PFSK-1 (cell line): ENCODE results near the gene ATP8B1. TPM values are rescaled to one million over a fixed set of nuclear protein-coding genes. Genes with fewer than 3 reads are reported as not detected.

Source experiments
- FOXP2 ChIP-seq: optimal IDR thresholded peaks from 2 replicates; pipeline ENCODE3; 2011; ENCODE audit warnings: borderline replicate concordance, control low read depth, inconsistent platforms; ENCODE audit not compliant: insufficient read depth; ENCODE audit errors: extremely low read length, extremely low read depth
- POLR2AphosphoS5 ChIP-seq: IDR thresholded peaks from 2 replicates; pipeline ENCODE4 v1.6.1; 2012; ENCODE audit warnings: low read depth, mild to moderate bottlenecking, control low read depth, low read length, moderate library complexity
- SIN3A ChIP-seq: IDR thresholded peaks from 2 replicates; pipeline ENCODE4 v1.6.1; 2012; ENCODE audit warnings: mild to moderate bottlenecking, low read length, moderate library complexity, borderline replicate concordance; ENCODE audit not compliant: insufficient read depth
- TAF1 ChIP-seq: IDR thresholded peaks from 2 replicates; pipeline ENCODE4 v1.6.1; 2012; ENCODE audit warnings: low read length, control low read depth, borderline replicate concordance; ENCODE audit not compliant: insufficient read depth
- polyA plus RNA-seq: library from polyadenylated mRNA; unstranded; fragments of >200 nt; gene quantifications from one replicate; pipeline ENCODE4 v1.2.1, GENCODE V29; 2012; ENCODE audit warnings: low read depth, missing spikeins; ENCODE audit not compliant: insufficient read length
- TF ChIP-seq, protein P1 (sequence below), 2 experiments: IDR thresholded peaks; 2 replicates each; pipeline versions ENCODE4 v1.6.1 to v1.8.0; 2011 to 2012; ENCODE audit warnings: low read depth in 2 of 2, low read length in 2 of 2, control low read depth in 1 of 2, inconsistent platforms in 1 of 2, mild to moderate bottlenecking in 1 of 2, moderate library complexity in 1 of 2; ENCODE audit not compliant: insufficient read depth in 1 of 2

Gene ATP8B1
- polyA plus RNA-seq = 0.79 TPM

DNA sequence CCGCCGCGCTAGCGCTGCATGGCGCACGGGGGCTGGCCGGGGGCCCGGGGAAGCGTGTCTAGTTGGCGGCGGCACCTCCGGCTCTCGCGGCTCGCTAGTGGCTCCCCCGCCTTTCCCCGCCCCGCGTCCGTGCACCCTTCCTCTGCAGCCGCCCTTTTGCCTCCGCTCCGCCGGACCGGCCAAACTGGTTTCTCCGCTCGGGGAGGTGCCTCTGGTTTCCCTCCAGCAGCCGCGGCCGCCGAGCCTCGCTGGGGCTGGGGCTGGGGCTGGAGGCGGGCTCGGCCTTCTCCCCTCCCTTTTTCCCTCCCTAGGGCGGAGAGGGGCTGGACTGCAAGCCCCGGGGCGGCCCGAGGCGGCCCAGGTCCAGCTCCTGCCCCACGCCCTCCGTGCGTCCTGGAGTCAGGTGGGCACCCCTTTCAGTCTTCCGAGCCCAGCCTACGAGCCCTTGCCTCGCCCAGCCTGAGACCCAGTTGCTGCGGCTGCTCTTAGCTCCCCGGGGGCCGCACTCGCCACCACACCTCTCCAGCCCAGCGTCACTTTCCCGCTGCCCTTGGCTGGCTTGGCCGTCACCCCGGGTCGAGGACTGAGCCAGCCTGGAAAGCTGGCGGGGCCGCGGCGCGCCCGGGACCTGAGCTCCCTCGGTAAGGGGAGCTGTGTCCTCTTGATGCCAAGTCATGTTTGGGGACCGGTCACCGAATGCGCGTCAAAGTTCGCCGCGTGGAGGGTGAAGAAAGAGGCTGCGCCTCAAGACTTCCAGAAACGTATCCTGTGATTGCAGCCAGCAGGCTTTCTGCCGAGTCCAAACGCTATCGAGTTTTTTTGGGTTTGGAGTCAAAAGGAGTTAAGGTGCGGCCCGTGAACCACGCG lies at the start of gene ATP8B1:
Gene ATP8B1 (minus strand): TSS at position 213 of the 867 bp plus-strand sequence. CDS start 71,508 bp downstream, outside the sequence.
- no peak for TF ChIP-seq FOXP2
- TF ChIP-seq TAF1 = no peak

DNA sequence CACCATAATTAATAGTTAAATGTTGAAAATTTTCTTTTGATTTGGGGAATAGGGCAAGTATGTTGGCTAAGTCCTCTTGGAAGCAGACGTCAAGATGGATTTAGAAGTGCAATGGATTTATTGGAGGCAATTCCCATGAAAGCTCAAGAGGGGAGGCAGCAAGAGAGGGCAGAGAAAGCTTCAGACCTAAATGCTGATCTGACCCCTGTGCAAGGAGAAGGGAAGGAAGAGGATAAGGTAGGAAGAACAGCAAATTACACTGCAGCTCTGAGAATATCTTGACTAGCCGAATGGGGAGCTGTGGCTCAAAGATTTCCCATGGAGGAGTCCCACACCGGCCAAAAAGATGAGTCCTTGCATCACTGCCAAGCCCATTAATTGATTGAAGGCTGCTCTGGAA lies 46.9 kb upstream of the ATP8B1 start:
- no peak for TF ChIP-seq FOXP2
- no peak for TF ChIP-seq TAF1
- no peak for TF ChIP-seq POLR2AphosphoS5
- TF ChIP-seq, protein P1, sequence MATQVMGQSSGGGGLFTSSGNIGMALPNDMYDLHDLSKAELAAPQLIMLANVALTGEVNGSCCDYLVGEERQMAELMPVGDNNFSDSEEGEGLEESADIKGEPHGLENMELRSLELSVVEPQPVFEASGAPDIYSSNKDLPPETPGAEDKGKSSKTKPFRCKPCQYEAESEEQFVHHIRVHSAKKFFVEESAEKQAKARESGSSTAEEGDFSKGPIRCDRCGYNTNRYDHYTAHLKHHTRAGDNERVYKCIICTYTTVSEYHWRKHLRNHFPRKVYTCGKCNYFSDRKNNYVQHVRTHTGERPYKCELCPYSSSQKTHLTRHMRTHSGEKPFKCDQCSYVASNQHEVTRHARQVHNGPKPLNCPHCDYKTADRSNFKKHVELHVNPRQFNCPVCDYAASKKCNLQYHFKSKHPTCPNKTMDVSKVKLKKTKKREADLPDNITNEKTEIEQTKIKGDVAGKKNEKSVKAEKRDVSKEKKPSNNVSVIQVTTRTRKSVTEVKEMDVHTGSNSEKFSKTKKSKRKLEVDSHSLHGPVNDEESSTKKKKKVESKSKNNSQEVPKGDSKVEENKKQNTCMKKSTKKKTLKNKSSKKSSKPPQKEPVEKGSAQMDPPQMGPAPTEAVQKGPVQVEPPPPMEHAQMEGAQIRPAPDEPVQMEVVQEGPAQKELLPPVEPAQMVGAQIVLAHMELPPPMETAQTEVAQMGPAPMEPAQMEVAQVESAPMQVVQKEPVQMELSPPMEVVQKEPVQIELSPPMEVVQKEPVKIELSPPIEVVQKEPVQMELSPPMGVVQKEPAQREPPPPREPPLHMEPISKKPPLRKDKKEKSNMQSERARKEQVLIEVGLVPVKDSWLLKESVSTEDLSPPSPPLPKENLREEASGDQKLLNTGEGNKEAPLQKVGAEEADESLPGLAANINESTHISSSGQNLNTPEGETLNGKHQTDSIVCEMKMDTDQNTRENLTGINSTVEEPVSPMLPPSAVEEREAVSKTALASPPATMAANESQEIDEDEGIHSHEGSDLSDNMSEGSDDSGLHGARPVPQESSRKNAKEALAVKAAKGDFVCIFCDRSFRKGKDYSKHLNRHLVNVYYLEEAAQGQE (IDR thresholded peaks at IDR 0.05; ENCODE audit: insufficient read depth in 1 of 2, low read depth in 2 of 2, low read length in 2 of 2) = no peak
- no peak for TF ChIP-seq SIN3A

DNA sequence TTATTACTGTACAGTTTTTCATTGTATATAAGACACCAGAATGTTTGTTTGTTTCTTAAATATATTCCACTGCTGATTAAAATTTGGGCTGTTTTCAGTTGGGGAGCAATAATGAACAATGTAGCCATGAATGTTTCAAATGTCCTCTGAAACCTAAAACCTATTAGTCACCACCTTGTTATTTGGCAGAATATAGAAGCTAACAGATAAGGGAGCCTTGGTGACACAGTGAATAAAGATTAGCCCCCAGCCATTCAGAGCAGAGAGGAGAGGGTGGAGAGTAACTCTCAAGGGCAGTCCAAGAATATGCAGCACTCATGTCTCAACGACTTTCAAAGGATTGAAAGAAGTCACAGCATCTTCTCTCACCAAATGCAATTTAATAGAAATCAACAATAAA lies 43.1 kb upstream of the ATP8B1 start:
- no peak for TF ChIP-seq SIN3A
- no peak for TF ChIP-seq TAF1
- TF ChIP-seq, protein P1 (IDR thresholded peaks at IDR 0.05; ENCODE audit: insufficient read depth in 1 of 2, low read depth in 2 of 2, low read length in 2 of 2) = no peak
- no peak for TF ChIP-seq POLR2AphosphoS5
- TF ChIP-seq FOXP2 = no peak

DNA sequence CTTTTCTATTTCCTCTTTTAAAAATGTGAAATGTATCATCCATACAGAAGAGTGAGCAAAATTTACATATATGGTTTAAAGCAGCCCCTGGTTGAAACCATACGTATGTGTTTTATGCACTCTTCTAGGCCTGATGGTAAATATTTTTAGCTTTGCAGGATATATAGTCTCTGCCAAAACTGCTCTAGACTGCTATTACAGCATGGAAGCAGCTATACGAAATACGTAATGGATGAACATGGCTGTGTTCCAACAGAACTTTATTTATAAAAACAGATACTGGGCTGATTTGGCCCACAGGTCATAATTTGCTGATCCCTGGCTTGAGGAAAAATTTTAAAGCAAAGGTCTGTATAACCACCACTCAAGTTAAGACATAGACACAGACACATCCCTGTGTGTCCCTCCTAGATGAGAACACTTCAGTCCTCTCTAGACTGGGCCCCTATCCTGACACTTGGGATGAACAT lies 42.5 kb upstream of the ATP8B1 start:
- TF ChIP-seq SIN3A (no peak), POLR2AphosphoS5 (no peak), TAF1 (no peak), FOXP2 (no peak)
- TF ChIP-seq, protein P1 (IDR thresholded peaks at IDR 0.05; ENCODE audit: insufficient read depth in 1 of 2, low read depth in 2 of 2, low read length in 2 of 2) = no peak

DNA sequence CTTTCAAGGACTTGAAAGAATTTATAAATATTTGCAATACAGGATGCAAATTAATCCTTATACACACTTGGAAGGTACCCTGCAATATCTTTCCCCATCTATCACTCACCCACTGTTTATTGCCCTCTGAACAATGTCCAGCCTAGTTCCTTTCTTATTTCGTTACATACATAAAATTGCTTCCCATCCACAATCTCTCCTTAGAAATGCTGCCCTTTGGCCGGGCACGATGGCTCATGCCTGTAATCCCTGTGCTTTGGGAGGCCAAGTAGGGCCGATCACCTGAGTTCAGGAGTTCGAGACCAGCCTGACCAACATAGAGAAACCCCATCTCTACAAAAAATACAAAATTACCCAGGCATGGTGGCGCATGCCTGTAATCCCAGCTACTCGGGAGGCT lies 41.2 kb upstream of the ATP8B1 start:
- TF ChIP-seq SIN3A = no peak
- no peak for TF ChIP-seq TAF1
- TF ChIP-seq FOXP2 = no peak
- TF ChIP-seq, protein P1 (IDR thresholded peaks at IDR 0.05; ENCODE audit: insufficient read depth in 1 of 2, low read depth in 2 of 2, low read length in 2 of 2) = no peak
- TF ChIP-seq POLR2AphosphoS5 = no peak

DNA sequence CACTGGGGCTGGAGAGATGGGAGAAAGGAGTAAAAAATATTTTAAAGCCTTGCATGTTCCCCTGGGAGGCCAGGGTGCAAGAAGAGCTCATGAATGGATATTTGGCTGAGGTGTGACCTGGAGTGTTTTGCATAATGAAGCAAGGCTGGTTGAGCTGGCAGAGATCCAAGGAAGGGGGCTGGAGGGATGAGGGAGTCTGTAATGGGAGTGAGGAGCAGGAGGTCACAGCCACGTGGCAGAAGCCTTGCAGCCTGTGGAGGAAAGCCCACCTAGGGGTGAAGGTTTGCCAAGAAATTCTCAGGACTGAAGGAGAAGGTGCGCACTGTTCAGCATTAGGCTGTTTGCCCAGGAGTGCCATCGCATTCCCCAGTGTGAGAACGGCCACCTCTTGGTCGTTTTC lies 40.3 kb upstream of the ATP8B1 start:
- TF ChIP-seq TAF1 (no peak), POLR2AphosphoS5 (no peak), SIN3A (no peak), FOXP2 (no peak)
- TF ChIP-seq, protein P1 (IDR thresholded peaks at IDR 0.05; ENCODE audit: insufficient read depth in 1 of 2, low read depth in 2 of 2, low read length in 2 of 2) = no peak
